Left colon (tissue), 2 donors: ENCODE results near the gene EXOC3L2. TPM values are rescaled to one million over a fixed set of nuclear protein-coding genes. Genes with fewer than 3 reads are reported as not detected.
"Not testable (repeated sequence)": the region's sequence is repeated elsewhere in the genome, so short reads cannot be mapped to it uniquely, and the experiment has no call there.

Experiments
- ATAC-seq: fragments of 200-7000 bp; cut with Tn5 transposase; one replicate; pipeline ENCODE4 v1.9.1; 2020; ENCODE audit warnings: mild to moderate bottlenecking, moderate library complexity
- DNase-seq, 2 donors: peaks; one replicate each; pipeline ENCODE4 v3.0.0-alpha.2; 2020
- intact Hi-C, 2 donors: fragments of 100-400 bp; cut with DNase I in 1 of 2; cut with micrococcal nuclease in 1 of 2; formaldehyde crosslinking; loops; one replicate each; pipeline versions ENCODE4 v1.11.2 to v1.14.0; 2022; cut with DNase I, micrococcal nuclease
- total RNA-seq, 2 donors: library from RNA; stranded (reverse); fragmentation: NEBNext Ultra II Directional; extraction: Animal tissue kit (Norgen Biotek cat#: 25700); gene quantifications; one replicate each; pipeline ENCODE4 v1.2.1, GENCODE V29; 2021
- donor health status: DM: no; HTN: no; CAD: no.
- donor health status: DM: yes; HTN: yes; CAD: no.

The EXOC3L2 gene
- total RNA-seq, 2 donors from 2014 or later, result 1.3 to 1.4 TPM

GRCh38 chr19:45234089-45234869 lies 10.9 kb downstream of the EXOC3L2 start:
- DNase-seq (no peak), ATAC-seq (no peak)

DNA sequence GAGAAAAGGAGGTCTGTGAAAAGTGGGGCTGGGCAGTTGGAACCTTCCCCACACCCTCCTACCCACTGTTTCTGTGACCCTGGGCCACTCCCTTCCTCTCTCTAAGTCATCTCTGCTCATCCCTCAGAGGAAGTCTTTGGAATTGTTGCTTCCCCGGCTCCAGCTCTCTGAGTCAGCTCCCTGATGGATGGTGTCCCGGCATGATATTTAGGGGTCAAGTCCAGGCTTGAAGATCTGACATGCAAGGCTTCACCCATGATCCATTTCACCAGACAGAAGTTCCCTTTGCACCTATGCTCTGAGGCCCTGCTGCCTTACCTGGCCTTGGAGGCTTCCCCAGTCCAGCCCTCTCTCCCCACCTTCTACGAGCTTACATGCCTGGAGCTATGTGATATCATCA lies 13.3 kb downstream of the EXOC3L2 start:
- no peak for ATAC-seq
- intact Hi-C loops, result no loop called here
- DNase-seq, result no peak

More at GRCh38 chr19:45234089-45234869, 10.9 kb downstream of the EXOC3L2 start:
- intact Hi-C loops, result no loop called here

DNA sequence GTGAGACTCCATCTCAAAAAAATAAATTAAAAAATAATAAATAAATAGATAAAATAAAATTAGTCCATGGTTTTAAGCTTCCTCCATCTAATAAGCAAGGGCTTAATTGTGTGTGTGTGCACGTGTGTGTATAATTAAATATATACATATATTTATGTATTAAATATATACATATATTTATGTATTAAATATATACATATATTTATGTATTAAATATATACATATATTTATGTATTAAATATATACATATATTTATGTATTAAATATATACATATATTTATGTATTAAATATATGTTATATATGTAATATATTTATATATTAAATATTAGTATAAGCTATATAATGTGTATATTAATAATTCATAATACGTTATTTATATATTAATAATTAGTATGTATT lies 16.2 kb downstream of the EXOC3L2 start:
- DNase-seq, intact Hi-C loops, ATAC-seq: not testable (repeated sequence)

DNA sequence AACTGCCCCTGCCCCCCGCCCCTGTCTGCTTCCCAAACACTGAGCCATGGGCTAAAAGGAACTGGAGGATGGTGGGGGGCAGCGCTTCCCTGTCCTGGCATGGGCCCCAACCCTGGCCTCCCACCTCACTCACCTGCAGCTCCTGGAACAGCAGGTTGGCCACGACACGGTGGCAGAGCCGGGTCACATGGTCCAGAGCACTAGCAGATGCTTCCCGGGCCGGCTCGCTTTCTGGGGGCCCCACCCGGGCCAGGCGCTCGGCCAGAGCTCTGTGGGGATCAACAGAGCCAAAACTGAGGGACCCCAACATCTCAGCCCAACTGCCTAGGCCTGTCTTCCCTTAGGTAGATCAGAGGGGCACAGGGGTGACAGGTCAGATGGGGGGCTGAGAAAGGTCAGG lies 20.6 kb downstream of the EXOC3L2 start:
- ATAC-seq (no peak), DNase-seq (no peak)
- intact Hi-C loops, result no loop called here

GRCh38 chr19:45223879-45224278 lies 21.3 kb downstream of the EXOC3L2 start:
- no peak for ATAC-seq
- intact Hi-C loops, result no loop called here
- DNase-seq, result no peak

- intact Hi-C loops, result no loop called here
- peak; percentile 55 for ATAC-seq
- no peak for DNase-seq
Measured at GRCh38 chr19:45222724-45223123, 22.5 kb downstream of the EXOC3L2 start.

- ATAC-seq, result no peak
- DNase-seq, result no peak
- intact Hi-C loops, result no loop called here
Measured at GRCh38 chr19:45218911-45219743, 26.1 kb downstream of the EXOC3L2 start.

GRCh38 chr19:45218426-45218825 lies 26.8 kb downstream of the EXOC3L2 start:
- DNase-seq (no peak), ATAC-seq (no peak)
- intact Hi-C loops, result no loop called here

DNA sequence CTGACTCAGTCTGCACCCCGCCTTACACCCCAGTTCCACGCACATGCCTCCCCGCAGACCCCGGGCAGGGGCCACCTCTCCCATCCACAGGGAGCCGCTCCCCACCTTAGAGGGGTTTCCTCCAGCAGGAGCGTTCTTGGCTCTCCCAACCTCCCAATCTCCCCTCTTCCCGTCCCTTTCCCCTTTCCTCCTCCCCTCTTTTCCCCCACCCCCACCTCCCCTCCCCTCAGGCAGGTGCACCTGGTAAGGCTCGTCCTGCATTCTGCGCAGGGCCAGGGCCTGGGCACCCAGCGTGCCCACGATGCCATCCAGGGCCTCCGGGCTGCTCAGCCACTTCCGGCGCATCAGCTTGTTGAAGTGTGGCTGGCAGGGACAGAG lies 27.3 kb downstream of the EXOC3L2 start:
- no peak for ATAC-seq
- intact Hi-C loops, result no loop called here
- no peak for DNase-seq

DNA sequence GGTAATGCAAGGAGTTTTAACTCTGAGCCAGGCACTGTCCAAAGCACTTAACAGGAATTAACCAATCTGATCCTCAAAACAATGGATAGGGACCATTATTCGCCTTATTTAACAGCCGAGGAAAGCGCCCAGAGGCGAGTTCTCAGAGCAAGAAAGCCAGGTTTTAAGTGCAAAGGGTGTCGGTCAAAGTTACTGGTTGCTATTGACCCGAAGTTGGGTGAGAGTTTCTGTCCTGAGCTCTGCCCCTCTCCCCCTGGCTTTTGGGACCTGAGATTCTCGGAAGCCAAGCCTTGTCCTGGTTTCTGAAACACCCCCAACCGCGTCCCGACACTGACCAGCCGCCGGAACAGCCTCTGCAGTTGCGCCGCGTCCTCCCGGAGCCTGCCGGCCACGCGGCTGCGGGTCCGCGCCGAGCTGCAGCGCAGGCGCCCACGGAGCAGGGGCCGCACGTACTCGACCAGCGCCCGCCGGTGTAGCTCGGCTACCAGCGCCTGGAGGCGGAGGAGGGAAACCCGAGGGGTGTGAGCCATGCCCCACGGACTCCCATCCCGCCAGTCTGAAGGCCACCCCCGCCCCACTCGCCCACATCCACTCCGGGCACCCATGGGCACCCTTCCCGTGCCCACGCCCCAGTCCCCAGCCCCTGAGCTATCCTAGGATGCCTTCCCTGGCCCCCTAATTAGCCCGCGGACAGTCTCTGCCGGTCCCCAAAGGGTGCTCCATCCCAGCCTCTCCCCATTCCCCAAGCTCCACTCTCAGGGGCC lies 27.8 kb downstream of the EXOC3L2 start:
- DNase-seq (no peak), ATAC-seq (no peak)
- intact Hi-C loops, result no loop called here

- ATAC-seq, result no peak
- no peak for DNase-seq
- intact Hi-C loops, result no loop called here
Measured at GRCh38 chr19:45216667-45217066, 28.5 kb downstream of the EXOC3L2 start.

DNA sequence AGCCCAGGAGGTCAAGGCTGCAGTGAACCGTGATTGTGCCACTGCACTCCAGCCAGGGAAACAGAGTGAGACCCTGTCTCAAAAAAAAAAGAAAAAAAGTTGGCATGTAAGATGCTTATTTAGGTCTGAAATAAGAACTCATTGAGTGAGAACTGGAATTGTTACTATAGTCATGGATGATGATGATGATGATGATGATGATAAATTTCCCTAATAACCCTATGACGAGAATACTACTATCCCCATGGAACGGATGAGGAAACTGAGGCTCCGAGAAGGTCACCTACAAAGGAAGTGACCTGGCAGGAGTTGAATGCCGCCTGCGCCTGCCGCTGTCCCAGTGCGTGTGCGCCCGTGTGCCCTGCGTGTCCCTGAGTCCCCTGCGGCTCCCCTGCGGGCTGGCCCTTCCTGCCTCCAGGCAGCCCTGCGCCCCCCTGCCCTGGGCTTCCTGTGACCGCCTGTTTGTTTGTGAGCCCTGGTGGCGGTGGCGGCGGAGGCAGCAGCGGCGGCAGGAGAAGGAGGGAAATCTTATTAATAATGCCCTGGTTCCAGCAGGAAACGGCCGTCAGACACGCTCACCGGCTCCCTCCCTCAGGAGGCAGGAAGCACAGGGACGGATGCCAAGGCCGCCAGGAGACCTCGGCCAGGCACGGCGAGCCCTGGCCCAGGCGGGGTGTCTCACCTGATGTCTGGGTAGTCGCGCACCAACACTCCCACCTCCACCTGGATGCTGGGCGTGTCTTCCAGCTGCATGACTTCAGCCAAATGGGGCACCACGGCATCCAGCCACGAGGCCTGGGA lies 29.6 kb downstream of the EXOC3L2 start:
- no peak for DNase-seq
- intact Hi-C loops, result no loop called here
- no peak for ATAC-seq

- ATAC-seq, result no peak
- intact Hi-C loops, result no loop called here
- DNase-seq, result no peak
Measured at GRCh38 chr19:45213031-45213430, 32.2 kb downstream of the EXOC3L2 start.

DNA sequence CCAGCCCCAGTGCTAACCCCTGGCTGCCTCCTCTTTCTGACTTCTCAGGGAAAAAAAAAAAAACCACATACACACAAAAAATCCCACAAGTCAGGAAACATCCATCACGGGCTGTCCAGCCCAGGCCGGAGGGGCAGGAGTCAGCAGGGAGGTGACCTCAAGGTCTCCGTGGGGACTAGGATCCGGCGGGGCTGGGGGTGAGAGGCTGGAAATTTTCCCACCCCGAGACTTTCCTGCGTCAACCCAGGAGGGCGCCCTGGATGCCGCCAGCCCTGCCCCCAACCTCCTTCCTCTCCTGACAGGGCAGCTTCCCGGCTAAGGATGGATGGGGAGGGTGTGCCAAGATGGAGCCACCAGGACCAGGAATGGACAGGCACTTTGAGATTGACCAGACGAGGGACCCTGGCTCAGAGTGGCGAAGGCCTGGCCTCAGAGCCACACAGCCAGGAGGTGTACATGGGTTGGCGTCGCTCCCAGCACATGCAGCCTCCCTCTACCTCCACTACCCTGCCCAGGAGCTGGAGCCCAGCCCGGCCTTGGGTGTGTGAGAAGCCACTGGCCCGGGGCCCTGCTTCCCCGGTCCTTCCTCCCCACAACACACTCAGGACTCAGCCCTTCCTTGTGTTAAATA lies 33.3 kb downstream of the EXOC3L2 start:
- DNase-seq (no peak), ATAC-seq (no peak)
- intact Hi-C loops, result no loop called here

DNA sequence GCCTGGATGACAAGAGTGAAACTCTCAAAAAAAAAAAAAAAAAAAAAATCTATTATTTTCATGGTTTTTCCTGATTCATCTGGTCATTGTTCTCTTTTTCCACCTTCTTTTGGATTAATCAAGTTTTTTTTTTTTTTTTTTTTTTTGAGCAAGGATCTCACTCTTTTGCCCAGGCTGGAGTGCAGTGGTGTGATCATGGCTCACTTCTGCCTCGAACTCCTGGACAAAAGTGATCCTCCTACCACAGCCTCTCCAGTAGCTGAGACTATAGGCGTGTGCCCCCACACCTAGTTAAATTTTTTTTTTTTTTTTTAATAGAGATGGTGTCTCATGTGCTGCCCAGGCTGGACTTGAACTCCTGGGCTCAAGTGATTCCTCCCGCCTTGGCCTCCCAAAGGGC lies 38.9 kb downstream of the EXOC3L2 start:
- intact Hi-C loops, result no loop called here
- ATAC-seq, result no peak

DNA sequence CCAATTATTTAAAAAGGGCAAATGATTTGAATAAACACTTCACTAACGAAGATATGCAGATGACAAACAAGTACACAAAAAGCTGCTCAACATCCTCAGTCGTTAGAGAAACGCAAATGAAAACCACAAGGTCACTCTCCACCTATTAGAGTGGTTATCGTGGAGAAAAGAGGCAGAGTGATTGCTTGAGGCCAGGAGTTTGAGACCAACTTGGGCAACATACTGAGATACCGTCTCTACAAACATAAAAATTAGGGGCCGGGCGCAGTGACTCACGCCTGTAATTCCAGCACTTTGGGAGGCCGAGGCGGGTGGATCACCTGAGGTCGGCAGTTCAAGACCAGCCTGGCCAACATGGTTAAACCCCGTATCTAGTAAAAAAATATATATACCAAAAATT lies 39.4 kb downstream of the EXOC3L2 start:
- intact Hi-C loops, result no loop called here
- no peak for ATAC-seq
- no peak for DNase-seq

More for the DNA sequence above, 38.9 kb downstream of the EXOC3L2 start:
- DNase-seq, result no peak

- ATAC-seq (no peak), DNase-seq (no peak)
- intact Hi-C loops, result no loop called here
Measured at GRCh38 chr19:45202637-45203036, 42.6 kb downstream of the EXOC3L2 start.

- intact Hi-C loops, result no loop called here
- no peak for DNase-seq
- no peak for ATAC-seq
Measured at GRCh38 chr19:45200568-45200967, 44.6 kb downstream of the EXOC3L2 start.
